Vagina (tissue), 2 donors: ENCODE results near the gene CERK.

ENCODE experiments used
- POLR2A ChIP-seq, 2 donors: fragments of 450-650 bp; IDR thresholded peaks; one replicate each; pipeline ENCODE4 v1.6.1; 2017; ENCODE audit warnings: antibody characterized with exemption in 2 of 2, mild to moderate bottlenecking in 2 of 2, moderate library complexity in 2 of 2
- POLR2AphosphoS5 ChIP-seq, 2 donors: sonication (generic); formaldehyde crosslinking; IDR thresholded peaks; one replicate each; pipeline ENCODE4 v1.9.0; 2017; ENCODE audit warnings: antibody characterized with exemption in 2 of 2, mild to moderate bottlenecking in 2 of 2, low read depth in 1 of 2; ENCODE audit not compliant: insufficient read depth in 1 of 2

GRCh38 chr22:46679706-46680269 is 58.3 kb downstream of the CERK start:
- no peak for TF ChIP-seq POLR2A (IDR thresholded peaks at IDR 0.05)
- TF ChIP-seq POLR2AphosphoS5 (IDR thresholded peaks at IDR 0.05; ENCODE audit: insufficient read depth in 1 of 2, low read depth in 1 of 2): no peak
